Keratinocyte (primary cell): ENCODE results near the gene LATS2.

Experiments used
- CTCF ChIP-seq, 3 experiments: IDR thresholded peaks in 1 of 3; conservative IDR thresholded peaks in 1 of 3; optimal IDR thresholded peaks in 1 of 3; 2 replicates in 2 of 3; 3 replicates in 1 of 3; pipeline versions ENCODE3 to v1.5.1; 2011; ENCODE audit warnings: low read length in 3 of 3, mild to moderate bottlenecking in 3 of 3, moderate library complexity in 2 of 3, control low read depth in 1 of 3, inconsistent platforms in 1 of 3; ENCODE audit not compliant: insufficient read depth in 2 of 3; ENCODE audit errors: extremely low read depth in 1 of 3
- EZH2 ChIP-seq: IDR thresholded peaks from one replicate; pipeline ENCODE4 v1.6.1; 2012; ENCODE audit warnings: inconsistent platforms, mild to moderate bottlenecking, low read length, moderate library complexity

- TF ChIP-seq CTCF (optimal IDR thresholded peaks at IDR 0.05 in 1 of 3, IDR thresholded peaks at IDR 0.05 in 1 of 3, conservative IDR thresholded peaks at IDR 0.05 in 1 of 3; ENCODE audit: extremely low read depth in 1 of 3, insufficient read depth in 2 of 3, low read length in 3 of 3) (no peak), EZH2 (no peak)
These were observed 38.8 kb upstream of the LATS2 start for GRCh38 chr13:21100211-21100610.
